B cell (primary cell): ENCODE results near the gene EFCAB8.

Experiments
- EZH2 ChIP-seq: IDR thresholded peaks from 2 replicates; pipeline ENCODE4 v1.6.1; 2012; ENCODE audit warnings: borderline replicate concordance, low read depth, mild to moderate bottlenecking, moderate library complexity, low read length; ENCODE audit not compliant: insufficient read depth, poor library complexity, severe bottlenecking
- TF ChIP-seq, protein P1 (sequence below): fragments of 200-600 bp; IDR thresholded peaks from one replicate; pipeline ENCODE4 v1.8.0; 2022; ENCODE audit warnings: antibody characterized with exemption, mild to moderate bottlenecking

DNA sequence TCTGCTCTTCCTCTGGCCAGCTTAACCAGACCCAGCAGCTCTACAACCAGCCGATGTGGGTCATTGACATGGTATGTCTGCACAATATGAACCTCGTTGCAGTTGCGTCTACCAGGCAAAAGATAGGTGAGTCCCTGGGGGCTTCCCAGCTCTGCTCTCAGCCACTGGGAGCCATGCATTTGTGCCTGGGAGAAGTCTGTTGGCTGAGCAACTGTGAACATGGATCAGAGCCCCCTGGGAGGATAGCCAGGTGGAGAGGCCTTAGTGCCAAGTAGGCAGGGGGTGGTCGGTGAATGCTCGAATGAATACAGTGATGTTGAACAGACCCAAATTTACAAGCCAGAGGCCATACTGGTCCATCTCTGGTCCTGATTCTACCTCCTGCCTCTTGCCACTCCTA lies 30.6 kb downstream of the EFCAB8 start:
- TF ChIP-seq, protein P1, sequence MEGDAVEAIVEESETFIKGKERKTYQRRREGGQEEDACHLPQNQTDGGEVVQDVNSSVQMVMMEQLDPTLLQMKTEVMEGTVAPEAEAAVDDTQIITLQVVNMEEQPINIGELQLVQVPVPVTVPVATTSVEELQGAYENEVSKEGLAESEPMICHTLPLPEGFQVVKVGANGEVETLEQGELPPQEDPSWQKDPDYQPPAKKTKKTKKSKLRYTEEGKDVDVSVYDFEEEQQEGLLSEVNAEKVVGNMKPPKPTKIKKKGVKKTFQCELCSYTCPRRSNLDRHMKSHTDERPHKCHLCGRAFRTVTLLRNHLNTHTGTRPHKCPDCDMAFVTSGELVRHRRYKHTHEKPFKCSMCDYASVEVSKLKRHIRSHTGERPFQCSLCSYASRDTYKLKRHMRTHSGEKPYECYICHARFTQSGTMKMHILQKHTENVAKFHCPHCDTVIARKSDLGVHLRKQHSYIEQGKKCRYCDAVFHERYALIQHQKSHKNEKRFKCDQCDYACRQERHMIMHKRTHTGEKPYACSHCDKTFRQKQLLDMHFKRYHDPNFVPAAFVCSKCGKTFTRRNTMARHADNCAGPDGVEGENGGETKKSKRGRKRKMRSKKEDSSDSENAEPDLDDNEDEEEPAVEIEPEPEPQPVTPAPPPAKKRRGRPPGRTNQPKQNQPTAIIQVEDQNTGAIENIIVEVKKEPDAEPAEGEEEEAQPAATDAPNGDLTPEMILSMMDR = no peak
- no peak for TF ChIP-seq EZH2
